ENCODE data around the gene DNAH9.
"Not testable (repeated sequence)": the region's sequence is repeated elsewhere in the genome, so short reads cannot be mapped to it uniquely, and the experiment has no call there.

DNAH9 gene

DNA sequence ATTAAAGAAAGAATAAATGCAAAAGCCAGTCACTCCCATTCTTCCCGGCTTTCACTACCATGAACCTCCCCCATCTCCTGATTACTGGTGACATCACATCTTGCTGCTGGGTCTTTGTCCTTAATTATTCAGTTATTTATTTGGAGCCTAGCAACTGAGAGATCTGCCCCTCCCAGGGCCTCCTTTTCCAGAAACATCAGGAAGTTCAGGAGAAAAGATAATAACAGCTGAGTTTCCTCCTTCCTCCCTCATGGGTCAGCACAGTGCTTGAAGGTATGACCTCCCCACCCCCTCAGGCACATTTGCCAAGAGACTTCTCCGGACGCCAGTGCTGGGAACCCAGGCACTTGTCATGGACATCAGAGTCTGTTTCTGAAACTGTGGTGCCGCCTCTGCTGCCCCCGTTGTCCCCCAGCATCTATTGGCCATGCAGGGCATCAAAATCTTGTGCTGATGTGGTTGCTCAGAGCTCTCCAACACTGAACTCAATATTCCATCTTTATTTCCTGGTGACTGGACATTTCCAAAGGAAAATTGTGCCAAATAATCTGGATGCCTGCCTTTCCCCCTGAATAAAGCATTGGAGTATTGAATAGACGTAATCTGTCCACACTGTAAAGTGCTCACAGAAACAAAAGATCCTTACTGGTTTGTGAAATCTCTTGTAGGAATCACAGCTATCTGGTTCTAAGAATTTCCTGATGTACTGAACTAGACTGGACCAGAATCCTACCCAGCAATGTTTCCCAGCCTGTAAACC lies 327.2 kb downstream of the DNAH9 start:
- DNase-seq (ENCODE audit: low spot score in 2 of 2) (no peak), ATAC-seq (ENCODE audit: low read depth) (no peak)
- no peak overlapping the region for H3K27ac Mint-ChIP-seq
- H3K27me3 Mint-ChIP-seq: no peaks in the 10 kb centered on the region
- peaks cover 3% of the 10 kb centered on the region for H3K4me1 Mint-ChIP-seq
- no peak overlapping the region for H3K4me3 Mint-ChIP-seq
- H3K9me3 Mint-ChIP-seq: no peaks in the 10 kb centered on the region
- no peaks in the 10 kb centered on the region for H3K36me3 Mint-ChIP-seq

- H3K4me3 Mint-ChIP-seq: no peak overlapping the region
- ATAC-seq (ENCODE audit: low read depth) (no peak), DNase-seq (ENCODE audit: low spot score in 2 of 2) (no peak)
- no peaks in the 10 kb centered on the region for H3K36me3 Mint-ChIP-seq
- H3K4me1 Mint-ChIP-seq: no peaks in the 10 kb centered on the region
- H3K27ac Mint-ChIP-seq: no peak overlapping the region
- no peaks in the 10 kb centered on the region for H3K9me3 Mint-ChIP-seq
- no peaks in the 10 kb centered on the region for H3K27me3 Mint-ChIP-seq
Measured at GRCh38 chr17:11928436-11928835, 330.2 kb downstream of the DNAH9 start.

DNA sequence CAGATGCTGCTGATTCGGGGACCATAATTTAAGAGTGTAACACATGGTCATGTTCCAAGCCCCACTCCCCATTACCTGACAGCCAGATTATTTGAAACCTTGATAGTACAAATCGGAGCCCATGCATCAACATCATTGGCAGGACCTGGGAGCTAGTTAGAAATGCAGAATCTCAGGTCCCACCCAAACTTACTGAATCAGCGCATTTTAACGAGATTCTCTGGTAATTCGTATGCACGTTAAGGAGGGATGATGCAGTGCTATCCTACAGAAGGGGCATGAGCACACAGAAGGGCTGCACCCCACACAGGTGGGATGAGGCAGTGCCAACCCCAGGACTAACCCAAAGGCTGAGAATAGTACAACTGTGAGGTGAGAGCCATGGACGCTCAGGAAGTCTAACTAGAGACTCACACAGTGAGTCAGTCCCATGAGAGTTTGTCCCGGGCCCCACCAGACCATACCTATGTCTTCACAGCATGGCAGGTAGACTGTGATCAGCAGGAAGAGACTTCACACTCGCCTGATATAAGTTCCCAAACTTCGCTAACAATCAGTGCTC lies 334.1 kb downstream of the DNAH9 start:
- H3K9me3 Mint-ChIP-seq: no peaks in the 10 kb centered on the region
- H3K4me3 Mint-ChIP-seq: no peak overlapping the region
- H3K4me1 Mint-ChIP-seq: no peaks in the 10 kb centered on the region
- H3K27ac Mint-ChIP-seq: no peak overlapping the region
- DNase-seq (ENCODE audit: low spot score in 2 of 2) (no peak), ATAC-seq (ENCODE audit: low read depth) (no peak)
- no peaks in the 10 kb centered on the region for H3K36me3 Mint-ChIP-seq
- peaks cover 6% of the 10 kb centered on the region for H3K27me3 Mint-ChIP-seq

- no peak overlapping the region for H3K4me3 Mint-ChIP-seq
- ATAC-seq (ENCODE audit: low read depth): no peak
- H3K27me3 Mint-ChIP-seq: peaks cover 9% of the 10 kb centered on the region
- no peak overlapping the region for H3K27ac Mint-ChIP-seq
- DNase-seq (ENCODE audit: low spot score in 2 of 2): no peak
- no peaks in the 10 kb centered on the region for H3K9me3 Mint-ChIP-seq
- H3K4me1 Mint-ChIP-seq: no peaks in the 10 kb centered on the region
- no peaks in the 10 kb centered on the region for H3K36me3 Mint-ChIP-seq
Measured at GRCh38 chr17:11935734-11936406, 337.6 kb downstream of the DNAH9 start.

DNA sequence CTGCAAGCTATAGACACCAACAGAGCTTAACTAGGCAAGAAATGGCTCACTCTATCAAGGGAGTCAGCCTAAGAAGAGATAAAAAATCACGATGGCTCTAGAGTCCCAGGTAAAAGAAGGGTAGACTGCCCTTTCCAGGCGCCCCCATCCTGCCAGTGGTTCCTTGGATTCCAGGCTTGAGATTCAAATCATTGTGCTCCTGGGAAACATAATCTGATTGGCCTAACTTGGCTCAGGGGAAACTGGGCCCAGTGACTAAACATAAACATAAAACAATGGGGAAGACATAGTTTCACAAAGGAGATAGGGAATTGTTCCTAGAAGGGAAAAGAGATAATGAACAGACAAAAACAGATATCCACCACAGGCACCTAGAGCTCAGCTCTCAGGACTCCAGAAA lies 342.6 kb downstream of the DNAH9 start:
- no peak for DNase-seq (ENCODE audit: low spot score in 2 of 2)

GRCh38 chr17:11943086-11943485 lies 344.8 kb downstream of the DNAH9 start:
- not testable (repeated sequence) for H3K4me3 Mint-ChIP-seq; DNase-seq (ENCODE audit: low spot score in 2 of 2); H3K4me1 Mint-ChIP-seq; ATAC-seq (ENCODE audit: low read depth); H3K36me3 Mint-ChIP-seq; H3K27ac Mint-ChIP-seq; H3K9me3 Mint-ChIP-seq
- peaks cover 13% of the 10 kb centered on the region for H3K27me3 Mint-ChIP-seq

More for the DNA sequence above, 342.6 kb downstream of the DNAH9 start:
- Mint-ChIP-seq H3K27me3 (peaks cover 19% of the 10 kb centered on the region), H3K4me1 (no peaks in the 10 kb centered on the region), H3K9me3 (no peaks in the 10 kb centered on the region), H3K4me3 (no peak overlapping the region), H3K36me3 (peaks cover 3% of the 10 kb centered on the region), H3K27ac (no peak overlapping the region)
- no peak for ATAC-seq (ENCODE audit: low read depth)

GRCh38 chr17:11943759-11944347 lies 345.6 kb downstream of the DNAH9 start:
- Mint-ChIP-seq H3K27me3 (peaks cover 13% of the 10 kb centered on the region), H3K9me3 (no peaks in the 10 kb centered on the region)
- ATAC-seq (ENCODE audit: low read depth): no peak

GRCh38 chr17:11944587-11944986 lies 346.3 kb downstream of the DNAH9 start:
- no peak overlapping the region for H3K27ac Mint-ChIP-seq

More at GRCh38 chr17:11943759-11944347, 345.6 kb downstream of the DNAH9 start:
- Mint-ChIP-seq H3K36me3 (peaks cover 3% of the 10 kb centered on the region), H3K4me3 (no peak overlapping the region), H3K4me1 (no peaks in the 10 kb centered on the region), H3K27ac (no peak overlapping the region)
- DNase-seq (ENCODE audit: low spot score in 2 of 2): no peak

GRCh38 chr17:11948789-11949188 lies 350.5 kb downstream of the DNAH9 start:
- no peak overlapping the region for H3K27ac Mint-ChIP-seq
- peaks cover 7% of the 10 kb centered on the region for H3K27me3 Mint-ChIP-seq
- DNase-seq (ENCODE audit: low spot score in 2 of 2) (no peak), ATAC-seq (ENCODE audit: low read depth) (no peak)
- H3K36me3 Mint-ChIP-seq: peaks cover 3% of the 10 kb centered on the region
- H3K9me3 Mint-ChIP-seq: no peaks in the 10 kb centered on the region
- no peak overlapping the region for H3K4me3 Mint-ChIP-seq
- H3K4me1 Mint-ChIP-seq: no peaks in the 10 kb centered on the region

More at GRCh38 chr17:11944587-11944986, 346.3 kb downstream of the DNAH9 start:
- no peak for ATAC-seq (ENCODE audit: low read depth)
- no peak for DNase-seq (ENCODE audit: low spot score in 2 of 2)
- Mint-ChIP-seq H3K4me1 (no peaks in the 10 kb centered on the region), H3K4me3 (no peak overlapping the region), H3K27me3 (peaks cover 12% of the 10 kb centered on the region), H3K9me3 (no peaks in the 10 kb centered on the region), H3K36me3 (peaks cover 3% of the 10 kb centered on the region)

- H3K9me3 Mint-ChIP-seq; H3K36me3 Mint-ChIP-seq; H3K27ac Mint-ChIP-seq; H3K4me3 Mint-ChIP-seq; DNase-seq (ENCODE audit: low spot score in 2 of 2); H3K4me1 Mint-ChIP-seq; ATAC-seq (ENCODE audit: low read depth); H3K27me3 Mint-ChIP-seq: not testable (repeated sequence)
Measured at GRCh38 chr17:11949571-11949970, 351.3 kb downstream of the DNAH9 start.

DNA sequence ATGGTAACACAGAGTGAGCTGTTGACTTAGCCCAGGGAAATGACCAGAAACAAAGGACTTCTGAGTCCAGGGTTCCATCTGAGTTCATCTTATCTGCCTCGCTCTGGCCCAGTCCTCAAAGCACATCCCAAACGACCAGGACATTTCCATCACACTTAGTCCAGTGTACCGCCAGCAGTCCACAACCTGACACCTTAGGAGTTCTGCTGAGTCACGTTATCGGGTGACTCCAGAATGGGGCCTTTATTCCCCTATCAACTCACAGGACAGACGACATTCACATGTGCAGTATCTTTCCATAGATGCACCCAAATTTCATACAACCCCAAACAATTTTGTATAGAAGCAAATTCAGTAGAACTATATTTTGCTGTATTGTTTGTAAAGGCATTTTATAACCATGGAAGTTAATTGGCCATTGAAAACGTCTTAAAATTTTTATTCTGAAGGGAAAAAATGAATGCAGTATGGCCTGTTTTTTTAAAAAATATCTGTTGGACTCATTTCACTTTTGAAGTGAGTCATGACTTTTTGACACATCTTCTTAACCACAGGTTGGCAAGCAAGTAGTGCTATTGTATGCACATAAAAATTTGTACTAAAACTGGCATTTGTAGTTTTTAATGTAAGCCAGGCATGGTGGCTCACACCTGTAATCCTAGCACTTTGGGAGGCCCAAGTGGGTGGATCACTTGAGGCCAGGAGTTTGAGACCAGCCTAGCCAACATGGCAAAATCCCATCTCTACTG lies 352.7 kb downstream of the DNAH9 start:
- H3K27ac Mint-ChIP-seq: no peak overlapping the region
- H3K4me3 Mint-ChIP-seq: no peak overlapping the region
- no peaks in the 10 kb centered on the region for H3K4me1 Mint-ChIP-seq
- peaks cover 10% of the 10 kb centered on the region for H3K36me3 Mint-ChIP-seq
- peaks cover 5% of the 10 kb centered on the region for H3K9me3 Mint-ChIP-seq
- DNase-seq (ENCODE audit: low spot score in 2 of 2) (no peak), ATAC-seq (ENCODE audit: low read depth) (no peak)
- no peaks in the 10 kb centered on the region for H3K27me3 Mint-ChIP-seq

DNA sequence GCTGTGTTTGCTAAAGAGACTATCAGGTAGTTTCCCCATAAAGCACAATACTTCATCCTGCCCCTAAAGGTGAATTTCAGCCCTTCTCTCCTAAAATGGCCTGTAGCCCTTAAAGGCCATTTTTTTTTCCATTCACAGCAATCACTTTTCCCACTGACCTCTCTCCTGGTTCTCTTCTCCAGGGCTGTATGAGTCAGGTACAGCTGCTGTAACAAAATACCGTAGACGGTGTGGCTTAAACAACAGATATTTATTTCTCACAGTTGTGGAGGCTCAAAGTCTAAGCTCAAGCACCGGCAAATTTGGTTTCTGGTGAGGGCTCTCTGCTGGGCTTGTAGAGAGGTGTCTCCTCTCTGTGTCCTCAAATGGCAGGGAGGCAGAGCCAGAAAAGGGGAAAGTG lies 354.3 kb downstream of the DNAH9 start:
- H3K36me3 Mint-ChIP-seq: peaks cover 16% of the 10 kb centered on the region
- no peaks in the 10 kb centered on the region for H3K4me1 Mint-ChIP-seq
- H3K27ac Mint-ChIP-seq: no peak overlapping the region
- no peaks in the 10 kb centered on the region for H3K27me3 Mint-ChIP-seq
- ATAC-seq (ENCODE audit: low read depth) (no peak), DNase-seq (ENCODE audit: low spot score in 2 of 2) (no peak)
- H3K4me3 Mint-ChIP-seq: no peak overlapping the region
- H3K9me3 Mint-ChIP-seq: peaks cover 9% of the 10 kb centered on the region

DNA sequence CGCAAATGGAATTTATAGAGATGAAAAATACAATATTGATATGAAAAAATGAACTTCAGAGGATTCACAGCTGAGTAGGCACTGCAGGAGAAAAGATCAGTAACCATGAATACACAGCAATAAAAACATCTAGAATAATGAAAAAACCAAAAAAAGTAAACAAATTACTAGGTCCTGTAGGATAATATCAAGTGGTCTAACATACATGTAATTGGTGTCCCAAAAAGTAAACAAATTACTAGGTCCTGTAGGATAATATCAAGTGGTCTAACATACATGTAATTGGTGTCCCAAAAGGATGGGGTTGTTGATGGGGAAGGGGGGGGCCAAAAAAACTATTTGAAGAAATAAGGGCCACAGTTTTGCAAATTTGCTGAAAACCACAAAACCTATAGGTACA lies 355.7 kb downstream of the DNAH9 start:
- H3K27me3 Mint-ChIP-seq: no peaks in the 10 kb centered on the region
- no peak overlapping the region for H3K4me3 Mint-ChIP-seq
- H3K36me3 Mint-ChIP-seq: peaks cover 24% of the 10 kb centered on the region
- DNase-seq (ENCODE audit: low spot score in 2 of 2): no peak
- peaks cover 9% of the 10 kb centered on the region for H3K9me3 Mint-ChIP-seq
- no peak for ATAC-seq (ENCODE audit: low read depth)
- no peak overlapping the region for H3K27ac Mint-ChIP-seq
- no peaks in the 10 kb centered on the region for H3K4me1 Mint-ChIP-seq

GRCh38 chr17:11954936-11955335 lies 356.7 kb downstream of the DNAH9 start:
- no peak overlapping the region for H3K27ac Mint-ChIP-seq
- no peak for ATAC-seq (ENCODE audit: low read depth)
- H3K4me3 Mint-ChIP-seq: no peak overlapping the region

More at GRCh38 chr17:11954936-11955335, 356.7 kb downstream of the DNAH9 start:
- no peaks in the 10 kb centered on the region for H3K4me1 Mint-ChIP-seq
- no peak for DNase-seq (ENCODE audit: low spot score in 2 of 2)
- peaks cover 9% of the 10 kb centered on the region for H3K9me3 Mint-ChIP-seq
- H3K27me3 Mint-ChIP-seq: no peaks in the 10 kb centered on the region
- H3K36me3 Mint-ChIP-seq: peaks cover 24% of the 10 kb centered on the region

All from memory B cell (primary cell).